HepG2 (cell line): ENCODE results near the gene CNKSR3. TPM values are rescaled to one million over a fixed set of nuclear protein-coding genes. Genes with fewer than 3 reads are reported as not detected.

Source experiments
- CBX2 ChIP-seq, 2 experiments: fragments of 200-600 bp in 1 of 2; sonication (generic); formaldehyde crosslinking in 1 of 2; IDR thresholded peaks; 2 replicates each; pipeline versions ENCODE4 v1.7.0 to v1.8.1; 2018 to 2022; ENCODE audit warnings: low read depth in 2 of 2, low read length in 1 of 2, mild to moderate bottlenecking in 1 of 2, missing genetic modification reagents in 1 of 2
- DZIP1 ChIP-seq: sonication (generic); formaldehyde crosslinking; IDR thresholded peaks from 2 replicates; pipeline ENCODE4 v1.5.0; 2020; ENCODE audit warnings: mild to moderate bottlenecking, missing genetic modification reagents
- KAT2B ChIP-seq: fragments of 150-350 bp; IDR thresholded peaks from 2 replicates; pipeline ENCODE4 v1.6.1; 2014; ENCODE audit warnings: low read depth, low read length, borderline replicate concordance
- KLF6 ChIP-seq: IDR thresholded peaks from 2 replicates; pipeline ENCODE4 v1.8.0; 2016; ENCODE audit warnings: missing biosample characterization, missing genetic modification reagents
- NAIF1 ChIP-seq: sonication (generic); formaldehyde crosslinking; IDR thresholded peaks from 2 replicates; pipeline ENCODE4 v1.5.0; 2020; ENCODE audit warnings: mild to moderate bottlenecking, missing genetic modification reagents, borderline replicate concordance
- NR2C2 ChIP-seq: sonication (generic); formaldehyde crosslinking; IDR thresholded peaks from 2 replicates; pipeline ENCODE4 v1.4.0; 2020; ENCODE audit warnings: missing genetic modification reagents, mild to moderate bottlenecking, moderate library complexity, borderline replicate concordance
- PAX8 ChIP-seq: sonication (generic); formaldehyde crosslinking; IDR thresholded peaks from 2 replicates; pipeline ENCODE4 v1.8.0; 2022; ENCODE audit warnings: mild to moderate bottlenecking, missing genetic modification reagents, borderline replicate concordance
- TRIM24 ChIP-seq: sonication (generic); formaldehyde crosslinking; IDR thresholded peaks from 2 replicates; pipeline ENCODE4 v1.8.0; 2022; ENCODE audit warnings: mild to moderate bottlenecking, missing genetic modification reagents
- WIZ ChIP-seq: sonication (generic); formaldehyde crosslinking; IDR thresholded peaks from 2 replicates; pipeline ENCODE4 v1.5.1; 2020; ENCODE audit warnings: mild to moderate bottlenecking, missing genetic modification reagents
- ZBTB1 ChIP-seq: sonication (generic); formaldehyde crosslinking; IDR thresholded peaks from 2 replicates; pipeline ENCODE4 v1.4.0; 2020; ENCODE audit warnings: missing genetic modification reagents, borderline replicate concordance
- ZNF121 ChIP-seq: sonication (generic); formaldehyde crosslinking; IDR thresholded peaks from 2 replicates; pipeline ENCODE4 v1.5.0; 2020; ENCODE audit warnings: mild to moderate bottlenecking, missing genetic modification reagents
- ZNF124 ChIP-seq: sonication (generic); formaldehyde crosslinking; IDR thresholded peaks from 2 replicates; pipeline ENCODE4 v1.4.0; 2020; ENCODE audit warnings: missing genetic modification reagents
- ZNF235 ChIP-seq: sonication (generic); formaldehyde crosslinking; IDR thresholded peaks from 2 replicates; pipeline ENCODE4 v1.8.1; 2023; ENCODE audit warnings: mild to moderate bottlenecking, missing genetic modification reagents, borderline replicate concordance
- ZNF256 ChIP-seq: sonication (generic); formaldehyde crosslinking; conservative IDR thresholded peaks from 2 replicates; pipeline ENCODE4 v1.4.0; 2020; ENCODE audit warnings: missing genetic modification reagents
- ZNF746 ChIP-seq: sonication (generic); formaldehyde crosslinking; IDR thresholded peaks from 2 replicates; pipeline ENCODE4 v1.8.0; 2022; ENCODE audit warnings: mild to moderate bottlenecking, missing genetic modification reagents
- ZNF792 ChIP-seq: IDR thresholded peaks from 2 replicates; pipeline ENCODE4 v1.6.1; 2016
- polyA plus RNA-seq, 8 experiments: library from polyadenylated mRNA; depleted of rRNA in 3 of 8; stranded (reverse) in 7 of 8; unstranded in 1 of 8; fragments of >200 nt; fragmentation: Illumina TruSeq in 4 of 8; extraction: Trizol in 4 of 8; gene quantifications; 2 replicates each; pipeline versions ENCODE4 v1.2.1 to v1.2.3, GENCODE V29; 2011 to 2016; ENCODE audit warnings: low read depth in 4 of 8, missing spikeins in 1 of 8, mixed read lengths in 1 of 8; ENCODE audit not compliant: insufficient read depth in 1 of 8
- total RNA-seq, 5 experiments: library from RNA; depleted of rRNA; stranded (reverse); fragments of >200 nt; fragmentation: Illumina TruSeq; extraction: Trizol; gene quantifications; 2 replicates each; pipeline ENCODE4 v1.2.3, GENCODE V29; 2016; ENCODE audit warnings: low read depth in 1 of 5
- TF ChIP-seq, protein P1 (sequence below): sonication (generic); formaldehyde crosslinking; IDR thresholded peaks from 2 replicates; pipeline ENCODE4 v1.4.0; 2020; ENCODE audit warnings: mild to moderate bottlenecking, missing genetic modification reagents
- TF ChIP-seq, protein P2 (sequence below): sonication (generic); formaldehyde crosslinking; IDR thresholded peaks from 2 replicates; pipeline ENCODE4 v1.5.0; 2020; ENCODE audit warnings: missing genetic modification reagents
- TF ChIP-seq, protein P3 (sequence below): sonication (generic); formaldehyde crosslinking; IDR thresholded peaks from 2 replicates; pipeline ENCODE4 v1.8.1; 2023; ENCODE audit warnings: mild to moderate bottlenecking, inconsistent platforms, moderate library complexity, missing genetic modification reagents, borderline replicate concordance
- TF ChIP-seq, protein P4 (sequence below): fragments of 450-650 bp; IDR thresholded peaks from 2 replicates; pipeline ENCODE4 v1.6.1; 2017; ENCODE audit warnings: mild to moderate bottlenecking

CNKSR3 gene
- total and polyA plus RNA-seq, 2 of the 13 experiments (the other 11 are each of a cell fraction or from before 2014, with no cell fraction given) = 9.2 to 38.6 TPM

- TF ChIP-seq, protein P1, sequence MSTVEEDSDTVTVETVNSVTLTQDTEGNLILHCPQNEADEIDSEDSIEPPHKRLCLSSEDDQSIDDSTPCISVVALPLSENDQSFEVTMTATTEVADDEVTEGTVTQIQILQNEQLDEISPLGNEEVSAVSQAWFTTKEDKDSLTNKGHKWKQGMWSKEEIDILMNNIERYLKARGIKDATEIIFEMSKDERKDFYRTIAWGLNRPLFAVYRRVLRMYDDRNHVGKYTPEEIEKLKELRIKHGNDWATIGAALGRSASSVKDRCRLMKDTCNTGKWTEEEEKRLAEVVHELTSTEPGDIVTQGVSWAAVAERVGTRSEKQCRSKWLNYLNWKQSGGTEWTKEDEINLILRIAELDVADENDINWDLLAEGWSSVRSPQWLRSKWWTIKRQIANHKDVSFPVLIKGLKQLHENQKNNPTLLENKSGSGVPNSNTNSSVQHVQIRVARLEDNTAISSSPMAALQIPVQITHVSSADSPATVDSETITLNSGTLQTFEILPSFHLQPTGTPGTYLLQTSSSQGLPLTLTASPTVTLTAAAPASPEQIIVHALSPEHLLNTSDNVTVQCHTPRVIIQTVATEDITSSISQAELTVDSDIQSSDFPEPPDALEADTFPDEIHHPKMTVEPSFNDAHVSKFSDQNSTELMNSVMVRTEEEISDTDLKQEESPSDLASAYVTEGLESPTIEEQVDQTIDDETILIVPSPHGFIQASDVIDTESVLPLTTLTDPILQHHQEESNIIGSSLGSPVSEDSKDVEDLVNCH (CRISPR knock-in tag) = no peak
- TF ChIP-seq ZNF235 (CRISPR knock-in tag) (no peak), ZNF121 (CRISPR knock-in tag) (no peak), PAX8 (CRISPR knock-in tag) (no peak), WIZ (CRISPR knock-in tag) (no peak), DZIP1 (CRISPR knock-in tag) (no peak), ZNF792 (CRISPR knock-in tag) (no peak), NAIF1 (no peak), ZBTB1 (no peak), KAT2B (no peak), NR2C2 (CRISPR knock-in tag) (no peak), TRIM24 (CRISPR knock-in tag) (no peak), KLF6 (CRISPR knock-in tag) (no peak), ZNF256 (CRISPR knock-in tag) (0 out of 2 replicates have a peak, but pooled peaks have one; percentile 64), CBX2 (IDR thresholded peaks at IDR 0.05; ENCODE audit: low read depth, low read length) (no peak), CBX2 (CRISPR knock-in tag; IDR thresholded peaks at IDR 0.05; ENCODE audit: low read depth) (no peak), ZNF746 (CRISPR knock-in tag) (no peak), ZNF124 (CRISPR knock-in tag) (no peak; the same call in 1 of the 2 replicates)
- TF ChIP-seq, protein P2, sequence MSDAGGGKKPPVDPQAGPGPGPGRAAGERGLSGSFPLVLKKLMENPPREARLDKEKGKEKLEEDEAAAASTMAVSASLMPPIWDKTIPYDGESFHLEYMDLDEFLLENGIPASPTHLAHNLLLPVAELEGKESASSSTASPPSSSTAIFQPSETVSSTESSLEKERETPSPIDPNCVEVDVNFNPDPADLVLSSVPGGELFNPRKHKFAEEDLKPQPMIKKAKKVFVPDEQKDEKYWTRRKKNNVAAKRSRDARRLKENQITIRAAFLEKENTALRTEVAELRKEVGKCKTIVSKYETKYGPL = 0 out of 2 replicates have a peak, but pooled peaks have one; percentile 31
- TF ChIP-seq, protein P3, sequence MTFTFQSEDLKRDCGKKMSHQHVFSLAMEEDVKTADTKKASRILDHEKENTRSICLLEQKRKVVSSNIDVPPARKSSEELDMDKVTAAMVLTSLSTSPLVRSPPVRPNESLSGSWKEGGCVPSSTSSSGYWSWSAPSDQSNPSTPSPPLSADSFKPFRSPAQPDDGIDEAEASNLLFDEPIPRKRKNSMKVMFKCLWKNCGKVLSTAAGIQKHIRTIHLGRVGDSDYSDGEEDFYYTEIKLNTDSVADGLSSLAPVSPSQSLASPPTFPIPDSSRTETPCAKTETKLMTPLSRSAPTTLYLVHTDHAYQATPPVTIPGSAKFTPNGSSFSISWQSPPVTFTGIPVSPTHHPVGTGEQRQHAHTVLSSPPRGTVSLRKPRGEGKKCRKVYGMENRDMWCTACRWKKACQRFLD (CRISPR knock-in tag) = no peak
- TF ChIP-seq, protein P4, sequence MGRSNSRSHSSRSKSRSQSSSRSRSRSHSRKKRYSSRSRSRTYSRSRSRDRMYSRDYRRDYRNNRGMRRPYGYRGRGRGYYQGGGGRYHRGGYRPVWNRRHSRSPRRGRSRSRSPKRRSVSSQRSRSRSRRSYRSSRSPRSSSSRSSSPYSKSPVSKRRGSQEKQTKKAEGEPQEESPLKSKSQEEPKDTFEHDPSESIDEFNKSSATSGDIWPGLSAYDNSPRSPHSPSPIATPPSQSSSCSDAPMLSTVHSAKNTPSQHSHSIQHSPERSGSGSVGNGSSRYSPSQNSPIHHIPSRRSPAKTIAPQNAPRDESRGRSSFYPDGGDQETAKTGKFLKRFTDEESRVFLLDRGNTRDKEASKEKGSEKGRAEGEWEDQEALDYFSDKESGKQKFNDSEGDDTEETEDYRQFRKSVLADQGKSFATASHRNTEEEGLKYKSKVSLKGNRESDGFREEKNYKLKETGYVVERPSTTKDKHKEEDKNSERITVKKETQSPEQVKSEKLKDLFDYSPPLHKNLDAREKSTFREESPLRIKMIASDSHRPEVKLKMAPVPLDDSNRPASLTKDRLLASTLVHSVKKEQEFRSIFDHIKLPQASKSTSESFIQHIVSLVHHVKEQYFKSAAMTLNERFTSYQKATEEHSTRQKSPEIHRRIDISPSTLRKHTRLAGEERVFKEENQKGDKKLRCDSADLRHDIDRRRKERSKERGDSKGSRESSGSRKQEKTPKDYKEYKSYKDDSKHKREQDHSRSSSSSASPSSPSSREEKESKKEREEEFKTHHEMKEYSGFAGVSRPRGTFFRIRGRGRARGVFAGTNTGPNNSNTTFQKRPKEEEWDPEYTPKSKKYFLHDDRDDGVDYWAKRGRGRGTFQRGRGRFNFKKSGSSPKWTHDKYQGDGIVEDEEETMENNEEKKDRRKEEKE = no peak
These were observed 903 bp downstream of the CNKSR3 start (continued) for GRCh38 chr6:154509421-154510143.
